GM12873 (cell line): Measurements from ENCODE around the gene SLC41A3.

Experiments
- CTCF ChIP-seq: IDR thresholded peaks from 2 replicates; pipeline ENCODE4 v1.5.1; 2012; ENCODE audit warnings: low read depth, mild to moderate bottlenecking, moderate library complexity, low read length, control low read depth; ENCODE audit not compliant: insufficient read depth; ENCODE audit errors: missing control alignments

Gene SLC41A3

GRCh38 chr3:126008219-126008618 lies 75.7 kb downstream of the SLC41A3 start:
- TF ChIP-seq CTCF = no peak

GRCh38 chr3:126005951-126006350 lies 78.0 kb downstream of the SLC41A3 start:
- no peak for TF ChIP-seq CTCF

GRCh38 chr3:126004692-126005091 lies 79.2 kb downstream of the SLC41A3 start:
- TF ChIP-seq CTCF = no peak

- TF ChIP-seq CTCF = no peak
Measured at GRCh38 chr3:126004217-126004616, 79.7 kb downstream of the SLC41A3 start.

- no peak for TF ChIP-seq CTCF
Measured at GRCh38 chr3:126003447-126004190, 80.3 kb downstream of the SLC41A3 start.

GRCh38 chr3:126002189-126002588 lies 81.7 kb downstream of the SLC41A3 start:
- no peak for TF ChIP-seq CTCF

- TF ChIP-seq CTCF = no peak
Measured at GRCh38 chr3:125990253-125990970, 93.5 kb downstream of the SLC41A3 start.
